Retina (tissue), 1 donor: ENCODE data around the gene HS1BP3.

Source experiments
- DNase-seq: peaks from one replicate; pipeline ENCODE4 v3.0.0-alpha.2; 2016

The HS1BP3 gene

DNA sequence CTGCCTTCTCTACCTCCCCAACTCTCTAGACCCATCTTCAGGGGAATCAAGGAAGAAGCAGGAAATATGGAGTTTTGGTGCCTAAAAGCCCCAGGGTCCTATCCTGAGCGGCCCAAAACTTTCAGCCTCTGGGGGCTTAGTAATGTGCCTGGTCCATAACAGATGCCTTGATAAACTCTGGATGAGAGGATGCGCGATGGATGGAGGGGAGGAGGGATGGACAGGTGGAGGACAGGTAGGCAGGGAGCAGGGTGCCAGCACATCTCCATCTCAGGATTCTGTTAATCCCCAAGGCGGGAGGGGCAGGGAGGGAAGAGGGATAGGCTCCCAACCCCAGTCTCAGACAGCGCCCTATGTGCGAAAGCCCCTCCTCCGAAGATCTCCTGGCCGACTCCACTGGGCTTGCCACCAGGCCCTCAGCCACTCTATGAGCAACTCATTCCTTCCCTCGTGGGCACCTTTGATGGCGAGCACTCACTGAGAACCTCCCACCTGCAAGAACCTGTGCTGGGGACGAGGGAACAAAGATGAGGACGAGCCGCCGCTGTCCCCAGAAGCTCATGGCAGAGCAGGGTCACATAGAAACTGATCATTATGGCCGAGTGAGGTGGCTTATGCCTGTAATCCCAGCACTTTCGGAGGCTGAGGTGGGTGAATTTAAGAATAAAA, 23.1 kb downstream of the HS1BP3 start:
- DNase-seq = no peak

GRCh38 chr2:20626698-20627513, 24.0 kb downstream of the HS1BP3 start:
- DNase-seq = no peak

GRCh38 chr2:20626392-20626697, 24.6 kb downstream of the HS1BP3 start:
- DNase-seq = no peak

GRCh38 chr2:20625491-20626391, 25.2 kb downstream of the HS1BP3 start:
- DNase-seq = no peak

- DNase-seq = no peak
Observed at GRCh38 chr2:20624884-20625485, 25.9 kb downstream of the HS1BP3 start.

- DNase-seq = no peak
Observed at GRCh38 chr2:20624156-20624883, 26.6 kb downstream of the HS1BP3 start.

DNA sequence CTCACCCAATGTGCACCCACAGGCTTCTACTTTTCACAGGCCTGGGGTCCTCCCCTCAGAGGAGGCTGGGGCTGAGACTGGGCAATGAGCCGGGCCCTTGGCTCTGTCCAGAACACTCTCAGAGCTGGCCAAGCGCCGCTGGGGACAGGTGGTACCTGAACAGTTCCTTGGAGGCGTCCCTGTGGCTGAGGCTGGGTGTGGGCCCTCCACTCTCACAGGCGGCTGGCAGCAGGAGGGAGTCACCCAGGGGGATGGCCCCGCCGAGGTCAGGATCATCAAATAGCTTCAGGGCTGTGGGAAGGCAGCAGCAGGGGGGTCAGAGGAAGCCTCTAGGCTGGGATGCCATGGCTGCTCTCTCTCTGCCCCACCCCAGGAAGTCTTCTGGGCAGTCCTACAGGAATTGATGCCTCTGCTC, 27.1 kb downstream of the HS1BP3 start:
- DNase-seq = no peak

GRCh38 chr2:20623241-20623640, 27.7 kb downstream of the HS1BP3 start:
- no peak for DNase-seq

DNA sequence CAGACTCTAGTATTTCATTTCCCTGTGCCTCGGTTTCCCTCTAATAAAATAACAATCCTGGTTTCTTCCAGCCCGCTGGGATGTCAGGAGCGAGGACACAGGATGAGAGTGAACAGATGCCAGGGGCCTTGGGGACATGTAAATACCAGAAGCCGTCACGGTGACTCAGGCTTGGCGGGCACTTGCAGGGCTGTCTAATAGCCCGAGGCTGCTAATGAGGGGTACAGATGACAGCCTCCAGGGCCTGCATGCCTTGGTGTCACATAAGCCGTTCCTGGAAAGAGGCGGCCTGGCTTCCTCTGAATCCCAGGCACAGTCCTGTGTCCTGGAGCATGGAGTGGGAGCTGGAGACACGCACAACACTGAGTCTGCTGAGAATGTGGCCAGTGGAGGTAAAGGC, 28.2 kb downstream of the HS1BP3 start:
- DNase-seq = peak; percentile 70

DNA sequence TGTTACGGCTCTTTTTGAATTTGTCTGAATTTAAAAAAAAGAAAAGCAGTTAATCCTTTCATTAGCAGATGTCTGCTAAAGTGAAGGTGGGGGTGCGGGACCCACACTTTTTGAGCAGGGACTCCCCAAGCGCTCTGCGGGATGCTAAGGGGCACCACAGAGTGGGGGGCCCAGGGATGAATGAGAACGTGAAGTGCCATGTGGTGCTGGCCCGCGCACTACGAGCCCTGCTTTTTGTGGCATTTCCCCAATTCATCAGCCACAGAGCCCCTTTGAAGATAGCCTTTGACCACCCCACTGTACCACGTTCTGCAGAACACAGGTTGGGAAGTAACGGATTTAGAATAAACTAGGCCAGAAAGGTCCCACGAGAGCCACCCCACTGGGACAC, 28.6 kb downstream of the HS1BP3 start:
- DNase-seq = no peak

GRCh38 chr2:20621366-20622295, 29.3 kb downstream of the HS1BP3 start:
- no peak for DNase-seq

- no peak for DNase-seq
Observed at GRCh38 chr2:20620696-20621365, 30.1 kb downstream of the HS1BP3 start.

- DNase-seq = no peak
Observed at GRCh38 chr2:20620271-20620681, 30.6 kb downstream of the HS1BP3 start.

DNA sequence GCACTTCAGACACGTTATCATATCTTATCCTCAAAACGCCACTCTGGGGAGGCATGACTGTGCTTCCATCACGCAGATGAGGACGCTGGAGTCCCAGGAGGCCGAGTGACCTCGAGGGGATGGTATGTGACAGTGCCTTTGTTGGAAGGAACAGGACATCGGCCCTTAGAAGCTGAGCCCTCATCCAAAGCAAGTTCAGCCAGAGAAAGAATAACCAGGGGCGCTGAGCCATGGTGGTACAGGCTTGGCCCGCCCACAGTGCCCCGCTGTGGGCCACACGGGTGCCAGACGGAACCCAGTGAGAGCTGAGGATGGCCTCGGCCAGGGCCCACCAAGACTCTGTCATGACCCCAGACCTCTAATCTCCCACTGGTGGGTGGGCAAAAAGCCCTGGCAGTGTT, 31.3 kb downstream of the HS1BP3 start:
- DNase-seq = no peak

DNA sequence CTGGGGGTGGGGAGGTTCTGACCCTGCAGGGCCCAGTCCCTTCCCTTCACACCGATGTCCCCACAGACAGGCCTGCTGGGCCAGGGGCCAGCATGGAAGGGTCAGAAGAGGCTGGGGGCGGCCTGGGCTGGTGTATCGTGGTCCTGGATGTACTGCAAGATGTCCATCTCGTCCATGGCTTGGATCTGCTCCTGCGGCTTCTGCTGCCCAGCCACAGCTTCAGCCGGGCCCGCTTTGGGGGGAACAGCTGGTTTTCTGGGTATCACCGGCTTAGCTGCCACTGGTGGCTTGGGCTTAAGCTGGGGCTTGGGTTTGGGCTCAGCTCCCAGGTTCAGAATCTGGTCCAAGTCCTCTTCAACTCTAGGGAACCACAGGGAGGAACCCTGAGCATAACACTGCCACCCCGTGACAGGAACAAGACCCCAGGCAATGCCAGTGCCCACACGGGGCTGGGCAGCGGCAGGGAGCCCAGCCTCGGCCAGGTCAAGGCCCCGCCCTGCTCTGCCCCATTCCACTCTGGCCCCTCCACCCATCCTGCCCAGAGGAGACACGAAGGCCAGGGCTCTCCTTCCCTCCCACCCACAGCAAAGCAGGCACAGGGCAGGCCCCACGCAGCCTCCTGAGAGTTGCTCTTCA, 31.9 kb downstream of the HS1BP3 start:
- no peak for DNase-seq

DNA sequence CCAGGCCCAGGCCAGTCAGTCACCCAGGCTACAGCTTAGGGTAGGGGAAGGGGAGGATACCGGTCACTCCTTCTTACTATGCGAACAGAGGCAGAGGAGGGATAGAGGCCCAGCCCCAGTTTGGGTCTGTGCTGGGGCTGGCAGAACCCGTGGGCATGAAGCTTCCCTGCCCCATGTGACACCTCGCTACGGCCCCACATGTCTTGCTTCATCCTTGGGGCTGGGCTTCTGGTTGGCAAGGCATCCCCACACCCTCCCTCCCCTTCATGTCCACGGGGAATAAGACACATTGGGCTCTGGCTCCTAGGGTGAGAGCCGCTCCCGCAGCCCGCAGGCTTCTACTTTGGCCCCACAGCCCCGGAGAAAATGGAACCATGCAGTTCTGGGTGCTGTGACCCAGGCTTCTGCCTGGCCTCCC, 32.4 kb downstream of the HS1BP3 start:
- DNase-seq = no peak

- peak; percentile 83 for DNase-seq
Observed at GRCh38 chr2:20617892-20618467, 32.9 kb downstream of the HS1BP3 start.

- DNase-seq = no peak
Observed at GRCh38 chr2:20617081-20617575, 33.8 kb downstream of the HS1BP3 start.

GRCh38 chr2:20616341-20616871, 34.5 kb downstream of the HS1BP3 start:
- DNase-seq = no peak
